Activated naive CD4-positive, alpha-beta T cell treated with anti-CD3 and anti-CD28 coated beads, Interleukin-2, amount 50 U/mL, for 24 hours (primary cell): ENCODE data around the gene SRRM4.

ENCODE experiments used
- H3K27ac Mint-ChIP-seq: one replicate; pipeline ENCODE4 v1.8.0; 2021; ENCODE audit warnings: mild to moderate bottlenecking, mixed read lengths
- H3K27me3 Mint-ChIP-seq: one replicate; pipeline ENCODE4 v1.8.0; 2021; ENCODE audit warnings: mixed read lengths
- H3K36me3 Mint-ChIP-seq: one replicate; pipeline ENCODE4 v1.8.0; 2021; ENCODE audit warnings: mixed read lengths
- H3K4me1 Mint-ChIP-seq: one replicate; pipeline ENCODE4 v1.8.0; 2021; ENCODE audit warnings: mixed read lengths
- H3K4me3 Mint-ChIP-seq: one replicate; pipeline ENCODE4 v1.8.0; 2021; ENCODE audit warnings: mild to moderate bottlenecking, mixed read lengths
- H3K9me3 Mint-ChIP-seq: one replicate; pipeline ENCODE4 v1.8.0; 2021; ENCODE audit warnings: mixed read lengths

Gene SRRM4

GRCh38 chr12:119114294-119114693 is 133.0 kb downstream of the SRRM4 start:
- no peak overlapping the region for H3K4me3 Mint-ChIP-seq
- no peaks in the 10 kb centered on the region for H3K36me3 Mint-ChIP-seq
- H3K27me3 Mint-ChIP-seq = no peaks in the 10 kb centered on the region
- no peaks in the 10 kb centered on the region for H3K4me1 Mint-ChIP-seq
- H3K27ac Mint-ChIP-seq = no peak overlapping the region
- no peaks in the 10 kb centered on the region for H3K9me3 Mint-ChIP-seq

DNA sequence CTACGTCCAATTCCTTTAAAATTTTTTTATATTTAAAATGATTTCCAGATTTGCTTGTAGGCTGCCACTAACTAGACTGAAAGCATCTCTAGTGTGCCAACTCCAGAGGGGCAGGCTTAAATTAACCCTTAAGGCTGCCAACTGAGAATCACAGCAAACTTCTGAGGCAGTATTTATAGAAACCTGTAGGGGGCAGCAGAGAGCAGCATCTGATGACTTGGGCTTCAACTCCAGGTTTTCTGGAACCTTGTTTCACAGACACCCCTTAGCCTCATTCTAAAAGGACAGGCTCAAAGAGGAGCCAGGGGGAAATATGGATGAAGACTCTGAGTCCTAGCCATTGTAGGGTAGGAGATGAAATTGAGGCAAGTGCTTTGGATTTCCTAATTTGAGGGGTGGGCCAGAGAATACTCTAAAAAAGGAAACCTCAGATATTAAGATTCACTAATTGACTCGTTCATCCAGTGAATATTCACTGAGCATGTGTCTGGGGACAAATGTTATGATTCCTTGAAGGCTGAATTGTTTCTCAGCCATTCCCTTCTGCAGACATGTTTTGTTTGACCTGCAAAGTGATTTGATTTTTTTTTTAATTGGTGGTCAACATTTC is 134.1 kb downstream of the SRRM4 start:
- H3K27ac Mint-ChIP-seq = no peak overlapping the region
- H3K36me3 Mint-ChIP-seq = no peaks in the 10 kb centered on the region
- no peaks in the 10 kb centered on the region for H3K4me1 Mint-ChIP-seq
- no peaks in the 10 kb centered on the region for H3K27me3 Mint-ChIP-seq
- H3K4me3 Mint-ChIP-seq = no peak overlapping the region
- H3K9me3 Mint-ChIP-seq = no peaks in the 10 kb centered on the region

GRCh38 chr12:119117936-119118335 is 136.6 kb downstream of the SRRM4 start:
- Mint-ChIP-seq H3K36me3 (no peaks in the 10 kb centered on the region), H3K4me3 (no peak overlapping the region), H3K27me3 (no peaks in the 10 kb centered on the region), H3K4me1 (no peaks in the 10 kb centered on the region), H3K27ac (no peak overlapping the region), H3K9me3 (no peaks in the 10 kb centered on the region)

DNA sequence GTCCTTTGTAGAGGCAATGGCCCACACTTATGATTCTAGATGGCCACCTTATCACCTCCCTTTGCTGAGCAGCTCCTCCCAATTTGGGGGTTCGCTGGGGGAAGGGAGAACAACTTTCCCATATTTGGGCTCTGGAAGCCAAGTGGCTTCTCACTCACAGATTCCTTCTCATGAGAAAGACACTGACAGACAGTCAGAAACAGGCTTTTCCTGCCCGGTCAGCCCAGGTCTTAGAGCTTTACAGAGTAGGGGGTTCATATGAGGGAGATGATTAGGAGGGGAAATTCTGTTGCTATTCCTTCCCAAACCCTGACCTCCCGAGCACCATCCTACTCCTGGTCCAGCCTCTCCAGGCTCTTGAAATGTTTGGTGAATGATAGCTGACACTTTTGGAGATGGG is 137.3 kb downstream of the SRRM4 start:
- H3K36me3 Mint-ChIP-seq = no peaks in the 10 kb centered on the region
- no peak overlapping the region for H3K4me3 Mint-ChIP-seq
- no peaks in the 10 kb centered on the region for H3K27me3 Mint-ChIP-seq
- no peaks in the 10 kb centered on the region for H3K4me1 Mint-ChIP-seq
- no peaks in the 10 kb centered on the region for H3K9me3 Mint-ChIP-seq
- no peak overlapping the region for H3K27ac Mint-ChIP-seq

- no peak overlapping the region for H3K27ac Mint-ChIP-seq
- no peak overlapping the region for H3K4me3 Mint-ChIP-seq
These were observed 140.7 kb downstream of the SRRM4 start for GRCh38 chr12:119122047-119122446.

DNA sequence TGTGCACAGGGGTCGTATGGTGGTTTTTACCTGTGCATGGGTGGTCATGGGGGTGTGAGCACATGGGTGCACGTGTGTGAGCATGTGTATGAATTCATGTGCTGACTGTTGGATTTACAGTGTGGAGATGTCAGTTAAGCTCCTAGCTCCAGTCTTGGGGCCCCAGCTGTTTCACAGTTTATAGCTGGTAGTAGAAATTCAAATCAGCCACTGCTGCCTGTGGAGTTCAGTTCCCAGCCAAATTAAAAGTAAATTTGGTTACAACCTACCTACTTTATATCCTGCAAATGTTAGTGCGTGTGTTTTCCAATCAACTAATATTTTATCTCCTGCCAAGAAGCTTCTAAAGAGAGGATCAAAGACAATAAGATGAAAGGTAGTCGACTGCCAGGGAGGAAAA is 141.4 kb downstream of the SRRM4 start:
- Mint-ChIP-seq H3K9me3 (no peaks in the 10 kb centered on the region), H3K27me3 (no peaks in the 10 kb centered on the region), H3K4me3 (no peak overlapping the region), H3K27ac (no peak overlapping the region), H3K36me3 (no peaks in the 10 kb centered on the region), H3K4me1 (no peaks in the 10 kb centered on the region)

More at GRCh38 chr12:119122047-119122446, 140.7 kb downstream of the SRRM4 start:
- no peaks in the 10 kb centered on the region for H3K36me3 Mint-ChIP-seq
- no peaks in the 10 kb centered on the region for H3K4me1 Mint-ChIP-seq
- H3K27me3 Mint-ChIP-seq = no peaks in the 10 kb centered on the region
- H3K9me3 Mint-ChIP-seq = no peaks in the 10 kb centered on the region

DNA sequence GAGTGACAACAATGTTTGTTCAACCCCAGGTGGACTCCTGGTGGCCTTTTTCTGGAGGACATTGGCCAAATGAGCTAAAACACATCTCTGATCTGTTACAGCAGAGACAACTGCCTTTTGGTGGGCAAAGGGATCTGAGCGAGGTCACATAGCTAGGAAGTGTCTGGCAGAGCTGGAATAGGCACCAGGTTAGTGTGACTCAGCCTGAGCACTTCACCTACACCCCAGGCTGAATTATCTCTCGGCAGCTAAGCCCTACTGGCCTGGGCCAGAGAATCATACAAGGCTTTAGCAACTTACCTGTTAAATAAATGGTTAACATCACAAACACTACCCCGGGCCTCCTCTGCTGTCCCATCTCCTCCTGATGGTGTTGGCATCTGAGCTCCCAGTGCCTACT is 147.2 kb downstream of the SRRM4 start:
- Mint-ChIP-seq H3K9me3 (peaks cover 7% of the 10 kb centered on the region), H3K27ac (no peak overlapping the region), H3K4me3 (no peak overlapping the region), H3K27me3 (peaks cover 1% of the 10 kb centered on the region), H3K36me3 (no peaks in the 10 kb centered on the region), H3K4me1 (no peaks in the 10 kb centered on the region)

- no peak overlapping the region for H3K27ac Mint-ChIP-seq
- H3K9me3 Mint-ChIP-seq = peaks cover 7% of the 10 kb centered on the region
- peaks cover 1% of the 10 kb centered on the region for H3K27me3 Mint-ChIP-seq
These were observed 148.6 kb downstream of the SRRM4 start for GRCh38 chr12:119129827-119130434.

DNA sequence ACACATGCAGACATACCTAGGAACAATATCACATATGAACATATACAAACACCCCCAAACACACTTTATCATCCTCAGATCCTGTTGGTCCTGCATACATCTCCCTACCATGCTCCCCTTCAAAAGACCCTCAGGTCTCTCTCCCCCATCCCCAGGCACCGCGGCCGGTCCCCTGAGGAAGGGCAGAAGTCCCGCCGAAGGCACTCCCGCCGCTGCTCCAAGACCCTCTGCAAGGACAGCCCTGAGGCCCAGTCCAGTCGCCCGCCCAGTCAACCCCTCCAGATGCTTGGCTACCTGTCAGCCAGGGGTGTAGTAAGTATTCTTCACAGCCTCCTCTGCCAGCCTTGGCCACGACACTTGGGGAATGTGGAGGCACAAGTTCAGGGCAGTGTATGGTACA is 149.2 kb downstream of the SRRM4 start:
- Mint-ChIP-seq H3K27ac (no peak overlapping the region), H3K27me3 (peaks cover 1% of the 10 kb centered on the region), H3K36me3 (no peaks in the 10 kb centered on the region), H3K4me3 (no peak overlapping the region), H3K9me3 (peaks cover 7% of the 10 kb centered on the region), H3K4me1 (no peaks in the 10 kb centered on the region)

More at GRCh38 chr12:119129827-119130434, 148.6 kb downstream of the SRRM4 start:
- Mint-ChIP-seq H3K4me3 (no peak overlapping the region), H3K4me1 (no peaks in the 10 kb centered on the region), H3K36me3 (no peaks in the 10 kb centered on the region)

- H3K4me3 Mint-ChIP-seq = no peak overlapping the region
- H3K36me3 Mint-ChIP-seq = no peaks in the 10 kb centered on the region
- no peaks in the 10 kb centered on the region for H3K4me1 Mint-ChIP-seq
- H3K27me3 Mint-ChIP-seq = peaks cover 3% of the 10 kb centered on the region
- peaks cover 12% of the 10 kb centered on the region for H3K9me3 Mint-ChIP-seq
- H3K27ac Mint-ChIP-seq = no peak overlapping the region
These were observed 153.1 kb downstream of the SRRM4 start for GRCh38 chr12:119134284-119135072.

- Mint-ChIP-seq H3K27ac (no peak overlapping the region), H3K27me3 (peaks cover 2% of the 10 kb centered on the region), H3K36me3 (no peaks in the 10 kb centered on the region), H3K4me1 (no peaks in the 10 kb centered on the region), H3K9me3 (peaks cover 7% of the 10 kb centered on the region), H3K4me3 (no peak overlapping the region)
These were observed 155.6 kb downstream of the SRRM4 start for GRCh38 chr12:119136811-119137410.

DNA sequence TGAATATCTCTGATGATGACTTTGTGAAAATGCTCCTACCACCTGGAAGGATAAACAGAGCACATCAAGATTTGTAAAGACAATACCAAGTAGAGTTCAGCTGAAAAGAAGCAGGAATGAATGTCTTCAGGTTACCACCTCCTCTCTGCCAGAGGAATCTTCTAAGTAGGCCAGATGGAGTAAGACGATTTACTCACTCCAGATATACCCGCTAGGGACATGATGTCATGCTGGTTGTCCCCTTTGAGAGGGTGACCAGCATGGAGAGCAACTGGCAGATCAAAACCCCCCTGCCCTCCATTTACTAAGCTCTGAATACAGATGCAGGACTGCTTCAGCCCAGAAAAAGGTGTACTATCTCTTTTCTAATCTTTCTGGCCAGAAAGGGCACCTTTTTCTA is 158.1 kb downstream of the SRRM4 start:
- Mint-ChIP-seq H3K4me1 (no peaks in the 10 kb centered on the region), H3K4me3 (no peak overlapping the region)

DNA sequence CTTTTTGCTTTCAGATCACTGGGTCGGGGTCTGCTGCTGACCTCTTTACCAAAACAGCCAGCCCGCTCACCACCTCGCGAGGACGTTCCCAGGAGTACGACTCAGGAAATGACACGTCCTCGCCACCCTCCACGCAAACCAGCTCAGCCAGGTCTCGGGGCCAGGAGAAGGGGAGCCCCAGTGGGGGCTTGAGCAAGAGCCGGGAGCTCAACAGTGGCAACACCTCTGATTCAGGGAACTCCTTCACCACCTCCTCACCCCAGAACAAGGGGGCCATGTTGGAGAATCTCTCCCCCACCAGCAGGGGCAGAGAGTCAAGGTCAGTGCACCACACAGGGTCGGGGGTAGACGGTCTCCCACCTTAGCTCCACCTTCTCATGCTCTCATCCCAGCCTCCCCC is 164.0 kb downstream of the SRRM4 start:
- H3K27me3 Mint-ChIP-seq = peaks cover 9% of the 10 kb centered on the region
- H3K36me3 Mint-ChIP-seq = no peaks in the 10 kb centered on the region
- H3K4me1 Mint-ChIP-seq = no peaks in the 10 kb centered on the region
- H3K9me3 Mint-ChIP-seq = peaks cover 5% of the 10 kb centered on the region
- no peak overlapping the region for H3K27ac Mint-ChIP-seq
- H3K4me3 Mint-ChIP-seq = no peak overlapping the region

More for the DNA sequence above, 158.1 kb downstream of the SRRM4 start:
- Mint-ChIP-seq H3K27ac (no peak overlapping the region), H3K27me3 (peaks cover 5% of the 10 kb centered on the region), H3K9me3 (peaks cover 7% of the 10 kb centered on the region), H3K36me3 (no peaks in the 10 kb centered on the region)

DNA sequence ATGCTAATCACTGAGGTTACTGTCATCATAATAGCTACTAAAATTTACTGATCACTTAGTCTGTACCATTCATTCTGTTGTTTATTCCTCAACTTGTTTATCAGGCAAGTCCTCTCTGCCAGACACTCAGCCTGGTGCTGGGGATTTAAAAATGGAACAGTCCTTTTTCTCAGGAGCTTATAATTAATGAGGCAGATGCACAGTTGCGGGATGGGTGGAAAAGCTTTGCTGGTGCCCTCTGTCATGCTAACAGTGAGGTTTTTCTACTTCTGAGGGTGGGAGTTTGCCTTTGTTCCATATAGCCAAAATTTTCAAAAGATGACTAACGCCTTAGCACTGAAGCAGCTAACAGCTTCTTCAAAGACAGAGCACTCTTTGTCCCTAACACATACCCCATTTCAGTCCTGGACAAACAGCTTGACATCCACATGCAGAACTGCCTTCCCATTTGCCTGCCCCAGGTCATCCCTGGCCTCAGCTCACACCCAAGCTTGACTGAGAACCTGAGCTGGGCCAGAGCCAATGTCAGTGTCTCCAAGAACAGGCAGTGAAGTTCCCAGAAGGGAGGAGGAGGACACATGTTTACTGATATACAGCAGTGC is 166.6 kb downstream of the SRRM4 start:
- H3K27ac Mint-ChIP-seq = no peak overlapping the region
- H3K4me3 Mint-ChIP-seq = no peak overlapping the region
- H3K9me3 Mint-ChIP-seq = peaks cover 5% of the 10 kb centered on the region
- H3K4me1 Mint-ChIP-seq = no peaks in the 10 kb centered on the region
- peaks cover 19% of the 10 kb centered on the region for H3K27me3 Mint-ChIP-seq
- peaks cover 2% of the 10 kb centered on the region for H3K36me3 Mint-ChIP-seq

GRCh38 chr12:119149270-119149669 is 167.9 kb downstream of the SRRM4 start:
- Mint-ChIP-seq H3K27ac (no peak overlapping the region), H3K27me3 (peaks cover 20% of the 10 kb centered on the region), H3K36me3 (peaks cover 4% of the 10 kb centered on the region), H3K4me1 (no peaks in the 10 kb centered on the region), H3K9me3 (peaks cover 5% of the 10 kb centered on the region), H3K4me3 (no peak overlapping the region)
